ENCODE data around the gene FBL. TPM values are rescaled to one million over a fixed set of nuclear protein-coding genes. Genes with fewer than 3 reads are reported as not detected.
"Not testable (repeated sequence)": the region's sequence is repeated elsewhere in the genome, so short reads cannot be mapped to it uniquely, and the experiment has no call there.

Gene FBL
- total RNA-seq, 1 donor from 2014 or later, result 378 TPM

GRCh38 chr19:39825531-39826076 lies 20.6 kb downstream of the FBL start:
- no peak for DNase-seq (ENCODE audit: low read depth, low spot score)

DNA sequence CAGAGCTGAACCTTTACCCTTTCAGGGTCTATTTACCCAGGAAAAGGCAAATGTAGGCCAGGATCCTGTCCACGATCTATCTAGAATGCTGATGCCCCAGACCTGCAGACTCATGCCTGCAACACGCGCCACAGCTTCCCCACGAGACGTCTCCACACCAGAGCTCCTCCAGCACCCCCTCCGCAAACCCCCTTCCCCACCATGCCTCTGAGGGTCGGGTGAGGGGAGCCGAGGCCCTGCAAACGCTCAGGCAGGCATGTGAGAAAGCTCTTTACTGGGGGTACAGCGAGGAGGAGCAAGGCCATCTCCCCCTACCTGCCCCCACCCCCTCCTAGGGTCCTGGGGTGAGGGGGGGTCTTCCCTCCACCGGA lies 21.1 kb downstream of the FBL start:
- no peak for DNase-seq (ENCODE audit: low read depth, low spot score)

- peak; percentile 78 for DNase-seq (ENCODE audit: low read depth, low spot score)
Observed at GRCh38 chr19:39824143-39825092, 21.8 kb downstream of the FBL start.

- no peak for DNase-seq (ENCODE audit: low read depth, low spot score)
Observed at GRCh38 chr19:39823686-39824085, 22.5 kb downstream of the FBL start.

GRCh38 chr19:39820696-39821095 lies 25.5 kb downstream of the FBL start:
- DNase-seq (ENCODE audit: low read depth, low spot score), result no peak

- no peak for DNase-seq (ENCODE audit: low read depth, low spot score)
Observed at GRCh38 chr19:39819786-39820185, 26.4 kb downstream of the FBL start.

DNA sequence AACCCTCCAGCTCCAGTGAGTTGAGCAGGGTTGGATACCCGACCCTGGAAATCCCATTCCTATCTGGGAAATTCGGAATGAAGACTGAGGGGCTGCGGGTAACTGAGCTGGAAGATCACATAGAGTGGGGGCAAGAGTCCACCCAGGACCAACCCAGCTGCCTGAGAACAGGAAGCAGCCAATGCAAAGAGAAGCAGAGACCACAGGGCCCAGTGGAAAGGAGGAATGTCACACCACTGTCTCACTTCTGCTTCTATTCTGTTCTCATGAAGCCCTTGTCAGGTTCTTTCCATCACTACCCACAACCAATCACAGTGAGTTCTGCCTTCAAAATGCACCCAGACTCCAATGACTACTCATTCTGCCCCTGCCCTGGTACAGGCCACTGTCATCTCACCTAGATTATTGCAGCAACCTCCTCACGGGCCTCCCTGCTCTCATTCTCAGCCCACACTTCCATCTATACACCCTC lies 27.5 kb downstream of the FBL start:
- DNase-seq (ENCODE audit: low read depth, low spot score), result no peak

DNA sequence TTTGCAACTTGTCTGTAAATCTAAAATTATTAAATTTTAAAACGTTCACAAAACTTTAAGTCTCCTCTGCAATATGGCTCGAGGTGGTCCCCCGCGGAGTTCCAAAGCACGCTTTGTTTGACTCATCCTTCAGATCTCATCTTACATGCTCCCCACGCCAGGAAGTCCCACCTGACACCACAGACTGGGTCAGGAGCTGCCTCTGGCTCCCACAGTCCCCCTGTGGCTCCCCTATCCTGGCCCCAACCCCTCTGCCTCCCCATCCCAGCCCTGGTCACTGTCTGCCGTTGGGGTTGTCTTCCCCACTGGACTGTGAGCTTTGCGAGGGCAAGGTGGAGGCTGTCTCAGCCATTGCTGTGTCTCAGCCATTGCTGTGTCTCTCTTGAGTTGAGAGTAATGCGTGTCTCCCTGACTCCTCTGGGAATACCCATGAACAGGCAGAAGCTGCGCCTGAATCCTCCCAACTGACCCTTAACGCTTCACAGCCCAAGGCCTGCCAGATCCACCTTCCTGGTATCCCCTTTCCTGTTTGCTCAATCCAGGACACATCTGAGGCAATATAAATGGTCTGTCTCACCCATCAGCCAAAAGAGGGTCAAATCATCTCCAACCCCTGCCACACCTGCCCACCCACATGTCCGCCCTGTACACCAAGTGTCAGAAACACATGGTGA lies 28.2 kb downstream of the FBL start:
- no peak for DNase-seq (ENCODE audit: low read depth, low spot score)

- no peak for DNase-seq (ENCODE audit: low read depth, low spot score)
Observed at GRCh38 chr19:39816287-39817048, 29.7 kb downstream of the FBL start.

- no peak for DNase-seq (ENCODE audit: low read depth, low spot score)
Observed at GRCh38 chr19:39814595-39814994, 31.6 kb downstream of the FBL start.

DNA sequence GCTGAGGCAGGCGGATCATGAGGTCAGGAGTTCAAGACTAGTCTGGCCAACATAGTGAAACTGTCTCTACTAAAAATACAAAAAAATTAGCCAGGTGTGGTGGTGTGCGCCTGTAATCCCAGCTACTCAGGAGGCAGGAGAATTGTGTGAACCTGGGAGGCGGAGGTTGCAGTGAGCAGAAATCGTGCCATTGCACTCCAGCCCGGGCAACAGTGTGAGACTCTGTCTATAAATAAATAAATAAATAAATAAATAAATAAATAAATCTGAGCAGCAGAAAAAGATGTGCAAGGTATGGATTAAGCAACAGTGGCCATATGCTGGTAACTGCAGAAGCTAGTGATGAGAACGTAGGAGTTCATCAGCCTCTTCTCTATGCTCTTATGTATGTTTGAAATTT lies 32.1 kb downstream of the FBL start:
- not testable (repeated sequence) for DNase-seq (ENCODE audit: low read depth, low spot score)

DNA sequence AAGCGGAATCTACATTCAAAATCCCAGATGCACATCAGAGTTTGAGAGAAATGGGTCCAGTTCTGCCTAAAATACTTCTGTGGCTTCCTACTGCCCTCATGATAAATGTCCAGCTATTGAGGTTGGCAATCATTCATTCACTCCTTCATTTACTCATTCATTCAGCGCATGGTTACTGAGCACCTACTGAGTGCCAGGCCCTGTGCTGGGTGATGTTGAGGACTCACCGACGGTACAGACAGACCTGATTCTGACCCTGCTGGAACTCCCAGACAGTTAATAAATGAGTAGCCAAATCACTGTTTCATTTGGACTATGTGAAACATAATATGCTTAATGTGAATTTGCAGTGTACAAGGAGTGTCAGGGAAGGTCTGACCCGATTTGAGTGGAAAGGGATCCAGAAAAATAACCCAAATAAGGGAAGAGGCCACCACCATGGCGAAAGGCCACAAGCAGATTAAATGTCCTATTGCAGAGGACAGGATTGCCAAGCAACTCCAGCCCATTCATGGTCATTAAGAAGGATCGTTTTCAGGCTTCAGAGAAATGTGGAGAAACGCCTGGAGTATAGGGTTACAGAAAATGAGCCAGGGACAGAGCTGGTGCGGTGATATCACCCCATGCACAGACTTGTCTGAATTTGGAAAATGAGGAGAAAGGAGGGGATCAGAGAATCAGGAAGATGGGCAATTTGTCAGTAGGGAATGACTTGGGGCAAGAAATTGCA lies 32.8 kb downstream of the FBL start:
- no peak for DNase-seq (ENCODE audit: low read depth, low spot score)

DNA sequence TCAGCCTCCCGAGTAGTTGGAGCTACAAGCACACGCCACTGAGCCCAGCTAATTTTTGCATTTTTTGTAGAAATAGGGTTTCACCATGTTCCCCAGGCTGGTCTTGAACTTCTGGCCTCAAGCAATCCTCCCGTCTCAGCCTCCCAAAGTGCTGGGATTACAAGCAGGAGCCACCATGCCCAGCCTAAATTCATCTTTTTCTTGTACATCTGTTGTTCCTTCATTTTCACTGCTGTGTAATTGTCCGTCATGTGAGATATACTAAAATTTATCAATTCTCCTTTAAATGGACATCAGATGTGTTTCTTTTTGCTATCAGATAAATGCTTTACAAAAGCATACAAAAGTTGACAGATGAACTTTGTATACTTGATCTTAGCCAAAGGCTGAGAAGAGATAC lies 35.1 kb downstream of the FBL start:
- no peak for DNase-seq (ENCODE audit: low read depth, low spot score)

- no peak for DNase-seq (ENCODE audit: low read depth, low spot score)
Observed at GRCh38 chr19:39810424-39810823, 35.8 kb downstream of the FBL start.

DNA sequence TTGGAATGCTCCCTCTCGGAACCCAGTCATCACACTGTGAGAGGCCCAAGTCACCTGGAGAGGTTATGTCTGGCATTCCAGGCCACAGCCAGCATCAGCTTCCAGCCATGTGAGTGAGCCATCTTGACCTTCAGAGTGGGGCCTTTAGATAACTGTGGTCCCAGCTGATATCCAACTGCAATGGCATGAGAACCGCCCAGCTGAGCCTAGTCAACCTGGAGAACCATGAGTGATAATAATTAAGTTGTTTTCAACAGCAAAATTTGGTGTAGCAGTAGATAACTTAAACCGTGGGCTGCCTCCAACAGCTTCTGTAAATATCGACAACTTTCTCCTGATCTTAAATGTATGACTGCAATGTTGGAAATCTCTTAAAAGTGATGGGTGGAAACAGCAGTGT lies 36.8 kb downstream of the FBL start:
- DNase-seq (ENCODE audit: low read depth, low spot score), result no peak

GRCh38 chr19:39808688-39809087 lies 37.5 kb downstream of the FBL start:
- DNase-seq (ENCODE audit: low read depth, low spot score), result not testable (repeated sequence)

GRCh38 chr19:39807846-39808364 lies 38.3 kb downstream of the FBL start:
- no peak for DNase-seq (ENCODE audit: low read depth, low spot score)

GRCh38 chr19:39805104-39805503 lies 41.1 kb downstream of the FBL start:
- no peak for DNase-seq (ENCODE audit: low read depth, low spot score)

DNA sequence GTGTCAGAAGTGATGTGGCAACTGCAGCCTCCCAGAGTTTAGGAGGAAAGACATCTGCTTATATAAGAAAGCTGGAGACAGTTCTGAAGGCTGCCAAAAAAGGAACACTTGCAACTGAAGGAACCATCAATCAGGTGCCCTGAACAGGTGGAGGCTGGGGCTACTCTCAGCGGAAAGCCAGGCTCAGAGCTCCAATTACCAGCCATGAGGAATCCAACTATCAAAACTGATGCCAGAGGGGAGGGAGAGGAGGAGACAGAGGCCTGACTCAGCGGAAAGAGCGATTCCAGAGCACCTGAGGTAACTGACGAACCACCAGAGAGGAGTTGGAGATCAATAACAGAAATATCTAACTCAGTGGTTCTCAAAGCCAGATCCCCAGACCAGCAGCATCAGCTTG lies 43.2 kb downstream of the FBL start:
- no peak for DNase-seq (ENCODE audit: low read depth, low spot score)

GRCh38 chr19:39797083-39797482 lies 49.1 kb downstream of the FBL start:
- no peak for DNase-seq (ENCODE audit: low read depth, low spot score)
